Lung (tissue), 12 donors: ENCODE results near the gene LRRC8B. TPM values are rescaled to one million over a fixed set of nuclear protein-coding genes. Genes with fewer than 3 reads are reported as not detected.
A peak's percentile ranks its signal among the peaks of the same experiment; 100 is the strongest.

Source experiments
- ATAC-seq: fragments of 200-7000 bp; cut with Tn5 transposase; one replicate; pipeline ENCODE4 v1.9.1; 2020; ENCODE audit warnings: moderate number of reproducible peaks; ENCODE audit not compliant: insufficient read depth, low FRiP score
- DNase-seq, 3 donors: peaks; one replicate each; pipeline ENCODE4 v3.0.0-alpha.2; 2013 to 2017
- H3K27ac ChIP-seq, 2 donors: one replicate each; pipeline ENCODE4 v1.5.1; 2013; ENCODE audit warnings: mild to moderate bottlenecking in 2 of 2, moderate library complexity in 2 of 2, control low read depth in 1 of 2, inconsistent platforms in 1 of 2, low read depth in 1 of 2, low read length in 1 of 2
- H3K27me3 ChIP-seq, 3 donors: one replicate each; pipeline ENCODE4 v1.5.1; 2013; ENCODE audit warnings: low read length in 2 of 3; ENCODE audit not compliant: control insufficient read depth in 3 of 3, insufficient read depth in 3 of 3
- H3K36me3 ChIP-seq, 4 donors: one replicate each; pipeline ENCODE4 v1.5.1; 2013; ENCODE audit warnings: low read length in 4 of 4, mild to moderate bottlenecking in 1 of 4, moderate library complexity in 1 of 4; ENCODE audit not compliant: control insufficient read depth in 4 of 4, insufficient read depth in 4 of 4
- H3K4me1 ChIP-seq, 5 donors: one replicate each; pipeline ENCODE4 v1.5.1; 2013; ENCODE audit warnings: low read length in 5 of 5, mild to moderate bottlenecking in 2 of 5, moderate library complexity in 1 of 5; ENCODE audit not compliant: control insufficient read depth in 5 of 5, insufficient read depth in 5 of 5
- H3K4me3 ChIP-seq: one replicate; pipeline ENCODE4 v1.5.1; 2013; ENCODE audit warnings: mild to moderate bottlenecking, control low read depth, moderate library complexity
- H3K9ac ChIP-seq, 2 donors: one replicate each; pipeline ENCODE4 v1.5.1; 2013; ENCODE audit warnings: low read length in 2 of 2, control low read depth in 1 of 2; ENCODE audit not compliant: insufficient read depth in 1 of 2
- H3K9me3 ChIP-seq, 4 donors: one replicate each; pipeline ENCODE4 v1.5.1; 2013; ENCODE audit warnings: low read length in 3 of 4, mild to moderate bottlenecking in 1 of 4, moderate library complexity in 1 of 4; ENCODE audit not compliant: control insufficient read depth in 4 of 4, insufficient read depth in 3 of 4
- CTCF ChIP-seq: IDR thresholded peaks from 2 replicates; pipeline ENCODE4 v1.5.1; 2012; ENCODE audit warnings: mild to moderate bottlenecking; ENCODE audit errors: control extremely low read depth, extremely low read depth
- WGBS, 2 donors: extraction: QIAGEN DNeasy Blood & Tissue Kit; methylation state at CpG; one replicate each; pipeline ENCODE4 v1.1.7; 2013; 5-methylcytosine and 5-hydroxymethylcytosine counted together
- polyA plus RNA-seq, 2 donors: library from polyadenylated mRNA; stranded (reverse); fragments of 200-250 nt; gene quantifications; one replicate each; pipeline ENCODE4 v1.2.1, GENCODE V29; 2013
- total RNA-seq, 2 donors: library from RNA; depleted of rRNA in 1 of 2; stranded (reverse); fragments of >200 nt in 1 of 2; gene quantifications; one replicate each; pipeline ENCODE4 v1.2.1, GENCODE V29; 2014 to 2021
- donor health status: control.
- donor health status: control.
- donor health status: Bipolar disorder and iron deficiency.
- donor health status: healthy.
- donor health status: DM: yes; HTN: yes; CAD: no.

Gene LRRC8B
- total and polyA plus RNA-seq, 4 donors = 4.3 to 22.8 (median 11.0) TPM

- peak; percentile 64 for TF ChIP-seq CTCF
- DNase-seq (peak; percentile 71 to 89 (median 82)), ATAC-seq (peak; percentile 75)
- H3K9me3 ChIP-seq = peaks cover 0 to 6% (median 2%) of the 10 kb centered on the region in 4 donors
- no peaks in the 10 kb centered on the region for H3K27me3 ChIP-seq
- 22 to 28% methylated on average over 3 of the region's 3 CpGs for WGBS, 2 donors
- no peaks in the 10 kb centered on the region for H3K36me3 ChIP-seq
- no peak overlapping the region for H3K27ac ChIP-seq
- H3K4me3 ChIP-seq = no peak overlapping the region
- no peak overlapping the region for H3K9ac ChIP-seq
- no peaks in the 10 kb centered on the region for H3K4me1 ChIP-seq
Observed at GRCh38 chr1:89483010-89483756, 41.4 kb upstream of the LRRC8B start.

- ATAC-seq (no peak), DNase-seq (no peak)
- 95 to 98% methylated on average over 1 of the region's 1 CpG for WGBS, 2 donors
- H3K36me3 ChIP-seq = no peaks in the 10 kb centered on the region
- TF ChIP-seq CTCF = no peak
- no peak overlapping the region for H3K4me3 ChIP-seq
- H3K27me3 ChIP-seq = no peaks in the 10 kb centered on the region
- H3K4me1 ChIP-seq = no peaks in the 10 kb centered on the region
- no peak overlapping the region for H3K27ac ChIP-seq
- peaks cover 0 to 6% (median 2%) of the 10 kb centered on the region in 4 donors for H3K9me3 ChIP-seq
- H3K9ac ChIP-seq = no peak overlapping the region
Observed at GRCh38 chr1:89483757-89484077, 40.9 kb upstream of the LRRC8B start.

- 55 to 60% methylated on average over 3 of the region's 3 CpGs for WGBS, 2 donors
- Histone ChIP-seq H3K27ac (no peak overlapping the region), H3K36me3 (no peaks in the 10 kb centered on the region), H3K27me3 (no peaks in the 10 kb centered on the region), H3K4me3 (no peak overlapping the region), H3K9me3 (peaks cover 0 to 3% (median 1%) of the 10 kb centered on the region in 4 donors), H3K9ac (no peak overlapping the region), H3K4me1 (peaks cover 0 to 2% (median 0%) of the 10 kb centered on the region in 5 donors)
- TF ChIP-seq CTCF = no peak
- DNase-seq (no peak), ATAC-seq (no peak)
Observed at GRCh38 chr1:89484092-89485038, 40.3 kb upstream of the LRRC8B start.
